ENCODE data around the gene SLC9A9. TPM values are rescaled to one million over a fixed set of nuclear protein-coding genes. Genes with fewer than 3 reads are reported as not detected.

Gene SLC9A9
- total and polyA plus RNA-seq, 9 of the 15 experiments (the other 6 are each of a cell fraction or from before 2014, with no cell fraction given) = 0.03 to 0.13 TPM; not detected in 7

GRCh38 chr3:143563786-143564185, 284.5 kb downstream of the SLC9A9 start:
- H3K27ac ChIP-seq (ENCODE audit: extremely low read depth, low read depth, low read length) = no peak overlapping the region
- intact Hi-C loops (cut with micrococcal nuclease) (no loop called here), in situ Hi-C loops (cut with MboI) (no loop called here)
- no peaks in the 10 kb centered on the region for H3K79me2 ChIP-seq (ENCODE audit: control insufficient read depth, insufficient read depth, low read length)
- no peak overlapping the region for H2AFZ ChIP-seq (ENCODE audit: low read depth, low read length)
- no peaks in the 10 kb centered on the region for H3K9me1 ChIP-seq (ENCODE audit: control insufficient read depth, insufficient read depth, low read length)
- H3K27me3 ChIP-seq (ENCODE audit: control insufficient read depth in 2 of 2, insufficient read depth in 2 of 2, low read length in 2 of 2) = no peaks in the 10 kb centered on the region
- no peak overlapping the region for H3K4me3 ChIP-seq
- H4K20me1 ChIP-seq (replicated peaks; ENCODE audit: control insufficient read depth, insufficient read depth, low read length) = no peaks in the 10 kb centered on the region
- H3K9me3 ChIP-seq (replicated peaks; ENCODE audit: control insufficient read depth, insufficient read depth, low read depth, low read length) = no peaks in the 10 kb centered on the region; the same call in 1 of the 2 replicates
- peak; percentile 92 for FAIRE-seq
- ChIA-PET CTCF (ENCODE audit: low intra/inter-chr PET ratio) (no interaction called here), POLR2A (interaction anchor here (0.5 kb wide), 1 partner anchor 35 kb away, joined by 3 read pairs; no protein-coding TSS in a partner anchor)
- H3K4me1 ChIP-seq (replicated peaks in 1 of 2; ENCODE audit: control insufficient read depth in 2 of 2, insufficient read depth in 2 of 2, low read length in 2 of 2) = peaks cover 0 to 17% of the 10 kb centered on the region in 2 experiments; a peak in 2 of 5 replicates
- peak; percentile 99 for ATAC-seq
- no TSS peak for BruUV-seq (replicated peaks)
- 0% methylated on average over 3 of the region's 3 CpGs for WGBS (ENCODE audit: insufficient coverage, low coverage, missing lambda C conversion rate)
- no peaks in the 10 kb centered on the region for H3K36me3 ChIP-seq (ENCODE audit: control insufficient read depth, insufficient read depth, low read length)
- DNase-seq (ENCODE audit: extremely low read depth in 1 of 4, low spot score in 3 of 4) = peak; percentile 48 to 87 (median 72)
- no peak overlapping the region; the same call in 1 of the 2 replicates for H3K4me2 ChIP-seq (ENCODE audit: insufficient read depth, low read length)
- no peak overlapping the region for H3K9ac ChIP-seq (ENCODE audit: insufficient read depth in 1 of 2, low read depth in 2 of 2, low read length in 2 of 2)
- TF ChIP-seq ARID1B (IDR thresholded peaks at IDR 0.05) = peak; percentile 94
- no peak for TF ChIP-seq PURB (CRISPR knock-in tag; IDR thresholded peaks at IDR 0.05; ENCODE audit: low read depth)
- peak; percentile 87 for TF ChIP-seq EP300 (IDR thresholded peaks at IDR 0.05; ENCODE audit: low read length)
- TF ChIP-seq HCFC1 (IDR thresholded peaks at IDR 0.05; ENCODE audit: low read depth, low read length) = no peak
- TF ChIP-seq ZFPM2 (CRISPR knock-in tag; IDR thresholded peaks at IDR 0.05) = no peak
- TF ChIP-seq SMARCA4 (IDR thresholded peaks at IDR 0.05) = peak; percentile 84
- no peak for TF ChIP-seq SAFB (IDR thresholded peaks at IDR 0.05; ENCODE audit: borderline replicate concordance, low read depth, low read length)
- TF ChIP-seq SMARCC2 (IDR thresholded peaks at IDR 0.05; ENCODE audit: low read depth) = 0 out of 2 replicates have a peak, but pooled peaks have one; percentile 65
- no peak for TF ChIP-seq MCM5 (IDR thresholded peaks at IDR 0.05; ENCODE audit: low read depth)
- TF ChIP-seq FOXM1 (IDR thresholded peaks at IDR 0.05; ENCODE audit: low read depth) = peak; percentile 60; the same call in 1 of the 2 replicates
- TF ChIP-seq FOXM1 (CRISPR knock-in tag; IDR thresholded peaks at IDR 0.05; ENCODE audit: low read depth) = no peak
- no peak for TF ChIP-seq ZNF316 (IDR thresholded peaks at IDR 0.05)
- no peak for TF ChIP-seq E2F3 (CRISPR knock-in tag; IDR thresholded peaks at IDR 0.05)
- no peak for TF ChIP-seq SRF (CRISPR knock-in tag; IDR thresholded peaks at IDR 0.05)
- no peak for TF ChIP-seq ZFX (CRISPR knock-in tag; IDR thresholded peaks at IDR 0.05)
- no peak for TF ChIP-seq RAD21 (CRISPR knock-in tag; conservative IDR thresholded peaks at IDR 0.05 in 1 of 2, IDR thresholded peaks at IDR 0.05 in 1 of 2)
- peak in 1 of 2 experiments; percentile 74; a peak in 1 of 4 replicates for TF ChIP-seq ARNT (IDR thresholded peaks at IDR 0.05)
- peak; percentile 88 for TF ChIP-seq PML (IDR thresholded peaks at IDR 0.05; ENCODE audit: low read length)
- TF ChIP-seq, protein P1, sequence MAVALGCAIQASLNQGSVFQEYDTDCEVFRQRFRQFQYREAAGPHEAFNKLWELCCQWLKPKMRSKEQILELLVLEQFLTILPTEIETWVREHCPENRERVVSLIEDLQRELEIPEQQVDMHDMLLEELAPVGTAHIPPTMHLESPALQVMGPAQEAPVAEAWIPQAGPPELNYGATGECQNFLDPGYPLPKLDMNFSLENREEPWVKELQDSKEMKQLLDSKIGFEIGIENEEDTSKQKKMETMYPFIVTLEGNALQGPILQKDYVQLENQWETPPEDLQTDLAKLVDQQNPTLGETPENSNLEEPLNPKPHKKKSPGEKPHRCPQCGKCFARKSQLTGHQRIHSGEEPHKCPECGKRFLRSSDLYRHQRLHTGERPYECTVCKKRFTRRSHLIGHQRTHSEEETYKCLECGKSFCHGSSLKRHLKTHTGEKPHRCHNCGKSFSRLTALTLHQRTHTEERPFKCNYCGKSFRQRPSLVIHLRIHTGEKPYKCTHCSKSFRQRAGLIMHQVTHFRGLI (CRISPR knock-in tag; IDR thresholded peaks at IDR 0.05) = no peak
- TF ChIP-seq, protein P2, sequence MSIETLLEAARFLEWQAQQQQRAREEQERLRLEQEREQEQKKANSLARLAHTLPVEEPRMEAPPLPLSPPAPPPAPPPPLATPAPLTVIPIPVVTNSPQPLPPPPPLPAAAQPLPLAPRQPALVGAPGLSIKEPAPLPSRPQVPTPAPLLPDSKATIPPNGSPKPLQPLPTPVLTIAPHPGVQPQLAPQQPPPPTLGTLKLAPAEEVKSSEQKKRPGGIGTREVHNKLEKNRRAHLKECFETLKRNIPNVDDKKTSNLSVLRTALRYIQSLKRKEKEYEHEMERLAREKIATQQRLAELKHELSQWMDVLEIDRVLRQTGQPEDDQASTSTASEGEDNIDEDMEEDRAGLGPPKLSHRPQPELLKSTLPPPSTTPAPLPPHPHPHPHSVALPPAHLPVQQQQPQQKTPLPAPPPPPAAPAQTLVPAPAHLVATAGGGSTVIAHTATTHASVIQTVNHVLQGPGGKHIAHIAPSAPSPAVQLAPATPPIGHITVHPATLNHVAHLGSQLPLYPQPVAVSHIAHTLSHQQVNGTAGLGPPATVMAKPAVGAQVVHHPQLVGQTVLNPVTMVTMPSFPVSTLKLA (conservative IDR thresholded peaks at IDR 0.05) = peak; percentile 58 to 83; a peak in 3 of 4 replicates
- TF ChIP-seq SMAD4 (CRISPR knock-in tag; conservative IDR thresholded peaks at IDR 0.05) = 0 out of 2 replicates have a peak, but pooled peaks have one; percentile 37
- TF ChIP-seq KAT2B (IDR thresholded peaks at IDR 0.05; ENCODE audit: low read depth, low read length) = no peak
